Mesothelial cell of epicardium (in vitro differentiated cells): Measurements from ENCODE around the gene PLEKHG4. TPM values are rescaled to one million over a fixed set of nuclear protein-coding genes. Genes with fewer than 3 reads are reported as not detected.

ENCODE experiments used
- DNase-seq, 2 experiments: peaks; one replicate each; pipeline ENCODE4 v3.0.0; 2021; ENCODE audit warnings: low spot score in 2 of 2; ENCODE audit not compliant: unreplicated experiment in 2 of 2
- H3K27ac Mint-ChIP-seq: 2 replicates; pipeline ENCODE4 v1.8.0; 2021; ENCODE audit warnings: mixed read lengths
- H3K27me3 Mint-ChIP-seq: 2 replicates; pipeline ENCODE4 v1.8.0; 2021; ENCODE audit warnings: low read depth, mixed read lengths
- H3K36me3 Mint-ChIP-seq: 2 replicates; pipeline ENCODE4 v1.8.0; 2021; ENCODE audit warnings: mixed read lengths
- H3K4me1 Mint-ChIP-seq: 2 replicates; pipeline ENCODE4 v1.8.0; 2021; ENCODE audit warnings: mixed read lengths
- H3K4me3 Mint-ChIP-seq: 2 replicates; pipeline ENCODE4 v1.8.0; 2021; ENCODE audit warnings: mild to moderate bottlenecking, moderate library complexity, mixed read lengths
- H3K9me3 Mint-ChIP-seq: 2 replicates; pipeline ENCODE4 v1.8.0; 2021; ENCODE audit warnings: mixed read lengths
- total RNA-seq: library from RNA; stranded (reverse); gene quantifications from 3 replicates; pipeline ENCODE4 v1.2.1, GENCODE V29; 2021
- TF ChIP-seq, protein P1 (sequence below): fragments of 200-600 bp; sonication (generic); IDR thresholded peaks from one replicate; pipeline ENCODE4 v1.5.0; 2021; ENCODE audit warnings: antibody characterized with exemption; ENCODE audit not compliant: unreplicated experiment

Gene PLEKHG4
- total RNA-seq, 1 donor from 2014 or later, result 15.4 TPM

DNA sequence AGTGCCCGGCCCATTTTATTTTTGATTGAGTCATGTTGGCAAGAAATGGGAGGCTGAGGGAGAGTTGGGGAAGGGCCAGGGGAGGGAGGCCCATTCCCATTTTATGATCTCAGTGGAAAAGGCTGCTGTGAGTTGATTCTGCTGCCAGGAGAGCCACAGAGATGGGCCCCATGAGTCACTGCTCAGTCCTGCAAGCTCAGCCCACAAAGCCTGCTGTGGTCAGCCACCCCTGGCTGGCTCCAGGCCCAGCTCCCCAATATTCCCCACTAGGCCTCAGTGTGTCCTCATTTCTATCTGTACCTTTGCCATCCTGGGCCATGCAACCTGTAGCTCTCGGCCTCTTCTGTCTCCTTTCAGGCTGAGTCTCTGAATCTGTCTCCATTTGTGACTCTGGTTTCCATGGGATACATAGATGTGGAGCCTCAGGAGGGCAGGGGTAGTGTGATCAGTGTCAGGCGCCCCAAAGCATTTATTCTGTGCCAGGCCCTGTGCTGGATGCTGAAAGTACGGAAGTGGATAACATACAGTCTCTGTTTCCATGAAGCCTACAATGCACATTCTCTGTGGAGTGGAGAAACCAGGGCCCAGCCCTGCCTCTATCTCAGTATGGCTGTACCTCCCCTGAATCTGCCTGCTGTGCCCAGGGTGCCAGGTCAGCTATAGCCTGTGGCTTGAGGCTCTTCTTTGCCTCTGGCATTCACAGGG is 1.9 kb upstream of the PLEKHG4 start:
- Mint-ChIP-seq H3K27ac (peak overlapping the region; percentile 23), H3K9me3 (no peaks in the 10 kb centered on the region), H3K4me1 (peaks cover 5% of the 10 kb centered on the region), H3K4me3 (no peak overlapping the region), H3K36me3 (no peaks in the 10 kb centered on the region), H3K27me3 (no peaks in the 10 kb centered on the region)
- DNase-seq, result no peak
- TF ChIP-seq, protein P1, sequence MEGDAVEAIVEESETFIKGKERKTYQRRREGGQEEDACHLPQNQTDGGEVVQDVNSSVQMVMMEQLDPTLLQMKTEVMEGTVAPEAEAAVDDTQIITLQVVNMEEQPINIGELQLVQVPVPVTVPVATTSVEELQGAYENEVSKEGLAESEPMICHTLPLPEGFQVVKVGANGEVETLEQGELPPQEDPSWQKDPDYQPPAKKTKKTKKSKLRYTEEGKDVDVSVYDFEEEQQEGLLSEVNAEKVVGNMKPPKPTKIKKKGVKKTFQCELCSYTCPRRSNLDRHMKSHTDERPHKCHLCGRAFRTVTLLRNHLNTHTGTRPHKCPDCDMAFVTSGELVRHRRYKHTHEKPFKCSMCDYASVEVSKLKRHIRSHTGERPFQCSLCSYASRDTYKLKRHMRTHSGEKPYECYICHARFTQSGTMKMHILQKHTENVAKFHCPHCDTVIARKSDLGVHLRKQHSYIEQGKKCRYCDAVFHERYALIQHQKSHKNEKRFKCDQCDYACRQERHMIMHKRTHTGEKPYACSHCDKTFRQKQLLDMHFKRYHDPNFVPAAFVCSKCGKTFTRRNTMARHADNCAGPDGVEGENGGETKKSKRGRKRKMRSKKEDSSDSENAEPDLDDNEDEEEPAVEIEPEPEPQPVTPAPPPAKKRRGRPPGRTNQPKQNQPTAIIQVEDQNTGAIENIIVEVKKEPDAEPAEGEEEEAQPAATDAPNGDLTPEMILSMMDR, result no peak

DNA sequence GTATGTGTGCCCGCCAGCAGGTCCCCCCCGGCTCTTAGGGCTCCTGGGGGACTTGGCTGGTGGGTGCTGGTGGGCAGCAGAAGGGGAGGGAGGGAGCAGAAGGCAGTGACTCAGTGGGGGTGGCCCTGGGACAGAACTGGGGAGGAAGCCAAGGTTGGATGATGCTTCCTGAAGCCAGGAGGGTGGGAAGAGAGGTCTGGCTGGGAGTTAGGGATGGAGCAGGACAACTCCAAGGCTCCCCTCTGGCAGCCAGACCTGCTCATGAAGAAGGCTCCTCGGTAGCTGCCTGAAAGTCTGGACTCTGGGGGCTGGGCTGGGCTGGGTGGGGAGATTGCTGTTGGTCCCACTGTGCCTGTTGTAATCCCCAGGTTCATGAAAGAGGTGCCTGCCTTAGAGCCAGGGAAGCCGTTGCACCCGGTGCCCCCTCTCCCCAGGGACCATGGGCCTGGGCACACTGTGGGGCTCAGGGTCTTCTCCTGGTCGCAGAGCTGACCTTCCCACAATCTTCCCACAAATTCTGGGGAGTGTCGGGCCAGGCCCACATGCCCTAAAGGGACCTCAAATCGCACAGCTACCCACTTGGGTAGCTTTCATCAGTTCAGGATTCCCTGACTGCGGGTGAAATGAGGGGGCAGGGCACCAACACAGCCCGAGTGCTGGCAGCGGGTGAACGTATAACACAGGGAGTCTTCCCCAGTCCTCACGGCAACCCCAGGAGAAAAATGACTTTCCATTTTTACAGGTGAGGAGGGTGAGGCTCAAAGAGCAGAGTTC is 1.1 kb upstream of the PLEKHG4 start:
- no peak for DNase-seq
- H3K9me3 Mint-ChIP-seq, result no peaks in the 10 kb centered on the region

DNA sequence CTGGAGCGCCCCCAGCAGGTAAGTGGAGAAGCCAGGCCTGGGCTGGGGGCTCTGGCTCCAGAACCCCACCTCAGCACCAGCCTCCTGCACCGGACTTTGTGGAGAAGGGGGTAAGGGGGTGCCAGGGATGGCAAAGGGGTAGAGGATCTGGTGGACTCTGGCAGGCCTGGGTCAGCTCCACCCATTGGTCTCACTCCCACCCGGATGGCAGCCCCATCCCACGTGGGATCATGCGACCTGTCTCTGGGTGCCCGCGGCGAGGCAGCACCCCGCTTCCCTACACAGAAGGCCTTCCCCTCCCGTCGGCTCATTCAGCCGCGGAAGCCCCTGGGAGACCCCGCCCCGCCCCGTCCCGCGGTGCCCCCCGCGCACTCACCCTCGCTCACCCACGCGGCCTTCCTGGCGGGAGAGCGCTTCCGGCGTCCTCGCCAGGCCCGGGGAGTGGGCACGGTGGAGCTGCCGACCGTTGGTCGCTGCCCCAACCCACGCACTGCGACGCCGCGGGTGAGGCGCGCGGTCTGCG is 498 bp upstream of the PLEKHG4 start:
- no peaks in the 10 kb centered on the region for H3K27me3 Mint-ChIP-seq
- peak overlapping the region; percentile 65 for H3K4me3 Mint-ChIP-seq
- no peaks in the 10 kb centered on the region for H3K9me3 Mint-ChIP-seq
- H3K4me1 Mint-ChIP-seq, result peaks cover 5% of the 10 kb centered on the region
- no peak overlapping the region for H3K27ac Mint-ChIP-seq
- TF ChIP-seq, protein P1, result no peak
- no peak for DNase-seq
- peaks cover 3% of the 10 kb centered on the region for H3K36me3 Mint-ChIP-seq

More for the DNA sequence above, 1.1 kb upstream of the PLEKHG4 start:
- Mint-ChIP-seq H3K4me1 (peaks cover 5% of the 10 kb centered on the region), H3K27ac (peak overlapping the region; percentile 12), H3K27me3 (no peaks in the 10 kb centered on the region), H3K4me3 (peak overlapping the region; percentile 65), H3K36me3 (peaks cover 3% of the 10 kb centered on the region)
- TF ChIP-seq, protein P1, result no peak

DNA sequence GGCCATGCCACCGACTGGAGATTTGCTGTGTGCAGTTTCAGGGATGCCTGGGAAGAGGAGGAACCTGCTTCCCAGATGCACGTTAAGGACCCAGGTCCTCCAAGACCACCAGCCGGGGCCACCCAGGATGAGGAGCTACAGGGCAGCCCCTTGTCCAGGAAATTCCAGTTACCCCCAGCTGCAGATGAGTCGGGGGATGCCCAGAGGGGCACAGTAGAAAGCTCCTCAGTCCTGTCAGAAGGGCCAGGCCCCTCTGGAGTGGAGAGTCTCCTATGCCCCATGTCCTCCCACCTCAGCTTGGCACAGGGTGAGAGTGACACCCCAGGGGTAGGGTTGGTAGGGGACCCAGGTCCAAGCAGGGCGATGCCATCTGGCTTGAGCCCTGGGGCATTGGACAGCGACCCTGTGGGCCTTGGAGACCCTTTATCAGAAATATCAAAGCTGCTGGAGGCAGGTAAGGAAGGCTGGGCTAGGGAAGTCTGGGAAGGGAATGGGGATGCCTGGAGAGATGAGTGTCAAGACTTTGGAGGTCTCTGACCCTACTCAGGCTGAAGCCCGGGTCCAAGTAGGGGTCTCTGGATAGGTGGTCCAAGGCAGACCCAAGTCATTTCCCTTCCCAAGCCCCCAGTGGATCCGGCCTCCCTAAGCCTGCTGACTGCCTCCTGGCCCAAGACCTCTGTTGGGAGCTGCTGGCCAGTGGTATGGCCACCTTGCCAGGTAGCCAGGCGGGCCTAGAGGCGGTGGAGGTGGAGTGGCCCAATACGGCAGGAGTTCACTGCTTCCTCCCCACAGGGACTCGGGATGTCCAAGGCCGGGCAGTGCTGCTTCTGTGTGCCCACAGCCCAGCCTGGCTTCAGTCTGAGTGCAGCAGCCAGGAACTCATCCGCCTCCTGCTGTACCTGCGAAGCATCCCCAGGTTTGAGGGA is 1.0 kb downstream of the PLEKHG4 start:
- H3K27ac Mint-ChIP-seq, result no peak overlapping the region
- H3K4me1 Mint-ChIP-seq, result peaks cover 5% of the 10 kb centered on the region
- peak overlapping the region; percentile 24 for H3K4me3 Mint-ChIP-seq

More for the DNA sequence above, 1.0 kb downstream of the PLEKHG4 start:
- Mint-ChIP-seq H3K9me3 (no peaks in the 10 kb centered on the region), H3K36me3 (peaks cover 3% of the 10 kb centered on the region), H3K27me3 (no peaks in the 10 kb centered on the region)
- TF ChIP-seq, protein P1, result no peak
- DNase-seq, result no peak
